HepG2 (cell line): ENCODE measurements around the gene SLC16A13. TPM values are rescaled to one million over a fixed set of nuclear protein-coding genes. Genes with fewer than 3 reads are reported as not detected.
"Not testable (repeated sequence)": the region's sequence is repeated elsewhere in the genome, so short reads cannot be mapped to it uniquely, and the experiment has no call there.

ENCODE experiments used
- ARNTL ChIP-seq: sonication (generic); formaldehyde crosslinking; IDR thresholded peaks from 2 replicates; pipeline ENCODE4 v1.4.0; 2020; ENCODE audit warnings: mild to moderate bottlenecking, missing genetic modification reagents
- IRF2 ChIP-seq: IDR thresholded peaks from 2 replicates; pipeline ENCODE4 v1.6.1; 2018; ENCODE audit warnings: missing genetic modification reagents, missing compliant biosample characterization
- MED1 ChIP-seq: sonication (generic); formaldehyde crosslinking; IDR thresholded peaks from 2 replicates; pipeline ENCODE4 v1.4.0; 2020; ENCODE audit warnings: missing genetic modification reagents
- MIER2 ChIP-seq: IDR thresholded peaks from 2 replicates; pipeline ENCODE4 v1.6.1; 2016; ENCODE audit warnings: missing biosample characterization, missing genetic modification reagents
- PHF21A ChIP-seq: sonication (generic); formaldehyde crosslinking; IDR thresholded peaks from 2 replicates; pipeline ENCODE4 v1.5.0; 2020; ENCODE audit warnings: mild to moderate bottlenecking, missing genetic modification reagents
- POLR2G ChIP-seq: fragments of 200-400 bp; formaldehyde crosslinking; IDR thresholded peaks from 2 replicates; pipeline ENCODE4 v1.6.1; 2018; ENCODE audit warnings: mild to moderate bottlenecking, low read depth, low read length, moderate library complexity
- RARA ChIP-seq: IDR thresholded peaks from 2 replicates; pipeline ENCODE4 v1.6.1; 2016; ENCODE audit warnings: missing genetic modification reagents, missing compliant biosample characterization
- SOX6 ChIP-seq, 2 experiments: fragments of 450-650 bp in 1 of 2; sonication (generic) in 1 of 2; formaldehyde crosslinking in 1 of 2; IDR thresholded peaks; 2 replicates each; pipeline versions ENCODE4 v1.4.0 to v1.6.1; 2017 to 2020; ENCODE audit warnings: antibody characterized with exemption in 1 of 2, mild to moderate bottlenecking in 1 of 2, missing genetic modification reagents in 1 of 2
- ZBTB3 ChIP-seq: sonication (generic); formaldehyde crosslinking; IDR thresholded peaks from 2 replicates; pipeline ENCODE4 v1.4.0; 2020; ENCODE audit warnings: low read depth, mild to moderate bottlenecking, moderate library complexity, missing genetic modification reagents, borderline replicate concordance
- ZMYM4 ChIP-seq: sonication (generic); formaldehyde crosslinking; IDR thresholded peaks from 2 replicates; pipeline ENCODE4 v1.8.1; 2023; ENCODE audit warnings: mild to moderate bottlenecking, missing genetic modification reagents
- polyA plus RNA-seq, 8 experiments: library from polyadenylated mRNA; depleted of rRNA in 3 of 8; stranded (reverse) in 7 of 8; unstranded in 1 of 8; fragments of >200 nt; fragmentation: Illumina TruSeq in 4 of 8; extraction: Trizol in 4 of 8; gene quantifications; 2 replicates each; pipeline versions ENCODE4 v1.2.1 to v1.2.3, GENCODE V29; 2011 to 2016; ENCODE audit warnings: low read depth in 4 of 8, missing spikeins in 1 of 8, mixed read lengths in 1 of 8; ENCODE audit not compliant: insufficient read depth in 1 of 8
- total RNA-seq, 5 experiments: library from RNA; depleted of rRNA; stranded (reverse); fragments of >200 nt; fragmentation: Illumina TruSeq; extraction: Trizol; gene quantifications; 2 replicates each; pipeline ENCODE4 v1.2.3, GENCODE V29; 2016; ENCODE audit warnings: low read depth in 1 of 5
- TF ChIP-seq, protein P1 (sequence below): sonication (generic); formaldehyde crosslinking; IDR thresholded peaks from 2 replicates; pipeline ENCODE4 v1.4.0; 2020; ENCODE audit warnings: missing genetic modification reagents, borderline replicate concordance
- TF ChIP-seq, protein P2 (sequence below): IDR thresholded peaks from 2 replicates; pipeline ENCODE4 v1.6.1; 2016; ENCODE audit warnings: mild to moderate bottlenecking
- TF ChIP-seq, protein P3 (sequence below): sonication (generic); formaldehyde crosslinking; IDR thresholded peaks from 2 replicates; pipeline ENCODE4 v1.4.0; 2020; ENCODE audit warnings: missing genetic modification reagents
- TF ChIP-seq, protein P4 (sequence below): sonication (generic); formaldehyde crosslinking; conservative IDR thresholded peaks from 2 replicates; pipeline ENCODE4 v1.4.0; 2020; ENCODE audit warnings: mild to moderate bottlenecking, missing genetic modification reagents, moderate library complexity
- TF ChIP-seq, protein P5 (sequence below): sonication (generic); formaldehyde crosslinking; IDR thresholded peaks from 2 replicates; pipeline ENCODE4 v1.5.0; 2020; ENCODE audit warnings: mild to moderate bottlenecking, missing genetic modification reagents, moderate library complexity

SLC16A13 gene
- total and polyA plus RNA-seq, 2 of the 13 experiments (the other 11 are each of a cell fraction or from before 2014, with no cell fraction given) = 2.2 to 3.0 TPM

DNA sequence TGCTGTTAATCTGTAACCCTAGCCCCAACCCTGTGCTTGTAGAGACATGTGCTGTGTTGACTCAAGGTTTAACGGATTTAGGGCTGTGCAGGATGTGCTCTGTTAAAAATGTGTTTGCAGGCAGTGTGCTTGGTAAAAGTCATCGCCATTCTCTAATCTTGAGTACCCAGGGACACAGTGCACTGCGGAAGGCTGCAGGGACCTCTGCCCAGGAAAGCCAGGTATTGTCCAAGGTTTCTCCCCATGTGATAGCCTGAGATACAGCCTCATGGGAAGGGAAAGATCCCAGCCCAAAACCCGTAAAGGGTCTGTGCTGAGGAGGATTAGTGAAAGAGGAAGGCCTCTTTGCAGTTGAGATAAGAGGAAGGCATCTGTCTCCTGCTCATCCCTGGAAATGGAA lies 52.6 kb downstream of the SLC16A13 start (continued):
- TF ChIP-seq ARNTL (CRISPR knock-in tag) (peak; percentile 60; the same call in 1 of the 2 replicates), IRF2 (peak; percentile 53; the same call in 1 of the 2 replicates), POLR2G (peak; percentile 47; the same call in 1 of the 2 replicates), ZBTB3 (0 out of 2 replicates have a peak, but pooled peaks have one; percentile 33), ZMYM4 (CRISPR knock-in tag) (peak; percentile 64), RARA (peak; percentile 54), PHF21A (CRISPR knock-in tag) (peak; percentile 78; the same call in 1 of the 2 replicates), SOX6 (CRISPR knock-in tag; IDR thresholded peaks at IDR 0.05) (peak; percentile 61; the same call in 1 of the 2 replicates), MIER2 (CRISPR knock-in tag) (peak; percentile 76; the same call in 1 of the 2 replicates), MED1 (peak; percentile 74)
- TF ChIP-seq, protein P1, sequence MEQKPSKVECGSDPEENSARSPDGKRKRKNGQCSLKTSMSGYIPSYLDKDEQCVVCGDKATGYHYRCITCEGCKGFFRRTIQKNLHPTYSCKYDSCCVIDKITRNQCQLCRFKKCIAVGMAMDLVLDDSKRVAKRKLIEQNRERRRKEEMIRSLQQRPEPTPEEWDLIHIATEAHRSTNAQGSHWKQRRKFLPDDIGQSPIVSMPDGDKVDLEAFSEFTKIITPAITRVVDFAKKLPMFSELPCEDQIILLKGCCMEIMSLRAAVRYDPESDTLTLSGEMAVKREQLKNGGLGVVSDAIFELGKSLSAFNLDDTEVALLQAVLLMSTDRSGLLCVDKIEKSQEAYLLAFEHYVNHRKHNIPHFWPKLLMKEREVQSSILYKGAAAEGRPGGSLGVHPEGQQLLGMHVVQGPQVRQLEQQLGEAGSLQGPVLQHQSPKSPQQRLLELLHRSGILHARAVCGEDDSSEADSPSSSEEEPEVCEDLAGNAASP (CRISPR knock-in tag) = peak; percentile 24; the same call in 1 of the 2 replicates
- TF ChIP-seq, protein P2, sequence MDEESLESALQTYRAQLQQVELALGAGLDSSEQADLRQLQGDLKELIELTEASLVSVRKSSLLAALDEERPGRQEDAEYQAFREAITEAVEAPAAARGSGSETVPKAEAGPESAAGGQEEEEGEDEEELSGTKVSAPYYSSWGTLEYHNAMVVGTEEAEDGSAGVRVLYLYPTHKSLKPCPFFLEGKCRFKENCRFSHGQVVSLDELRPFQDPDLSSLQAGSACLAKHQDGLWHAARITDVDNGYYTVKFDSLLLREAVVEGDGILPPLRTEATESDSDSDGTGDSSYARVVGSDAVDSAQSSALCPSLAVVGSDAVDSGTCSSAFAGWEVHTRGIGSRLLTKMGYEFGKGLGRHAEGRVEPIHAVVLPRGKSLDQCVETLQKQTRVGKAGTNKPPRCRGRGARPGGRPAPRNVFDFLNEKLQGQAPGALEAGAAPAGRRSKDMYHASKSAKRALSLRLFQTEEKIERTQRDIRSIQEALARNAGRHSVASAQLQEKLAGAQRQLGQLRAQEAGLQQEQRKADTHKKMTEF (CRISPR knock-in tag) = 0 out of 2 replicates have a peak, but pooled peaks have one; percentile 55
- TF ChIP-seq, protein P3, sequence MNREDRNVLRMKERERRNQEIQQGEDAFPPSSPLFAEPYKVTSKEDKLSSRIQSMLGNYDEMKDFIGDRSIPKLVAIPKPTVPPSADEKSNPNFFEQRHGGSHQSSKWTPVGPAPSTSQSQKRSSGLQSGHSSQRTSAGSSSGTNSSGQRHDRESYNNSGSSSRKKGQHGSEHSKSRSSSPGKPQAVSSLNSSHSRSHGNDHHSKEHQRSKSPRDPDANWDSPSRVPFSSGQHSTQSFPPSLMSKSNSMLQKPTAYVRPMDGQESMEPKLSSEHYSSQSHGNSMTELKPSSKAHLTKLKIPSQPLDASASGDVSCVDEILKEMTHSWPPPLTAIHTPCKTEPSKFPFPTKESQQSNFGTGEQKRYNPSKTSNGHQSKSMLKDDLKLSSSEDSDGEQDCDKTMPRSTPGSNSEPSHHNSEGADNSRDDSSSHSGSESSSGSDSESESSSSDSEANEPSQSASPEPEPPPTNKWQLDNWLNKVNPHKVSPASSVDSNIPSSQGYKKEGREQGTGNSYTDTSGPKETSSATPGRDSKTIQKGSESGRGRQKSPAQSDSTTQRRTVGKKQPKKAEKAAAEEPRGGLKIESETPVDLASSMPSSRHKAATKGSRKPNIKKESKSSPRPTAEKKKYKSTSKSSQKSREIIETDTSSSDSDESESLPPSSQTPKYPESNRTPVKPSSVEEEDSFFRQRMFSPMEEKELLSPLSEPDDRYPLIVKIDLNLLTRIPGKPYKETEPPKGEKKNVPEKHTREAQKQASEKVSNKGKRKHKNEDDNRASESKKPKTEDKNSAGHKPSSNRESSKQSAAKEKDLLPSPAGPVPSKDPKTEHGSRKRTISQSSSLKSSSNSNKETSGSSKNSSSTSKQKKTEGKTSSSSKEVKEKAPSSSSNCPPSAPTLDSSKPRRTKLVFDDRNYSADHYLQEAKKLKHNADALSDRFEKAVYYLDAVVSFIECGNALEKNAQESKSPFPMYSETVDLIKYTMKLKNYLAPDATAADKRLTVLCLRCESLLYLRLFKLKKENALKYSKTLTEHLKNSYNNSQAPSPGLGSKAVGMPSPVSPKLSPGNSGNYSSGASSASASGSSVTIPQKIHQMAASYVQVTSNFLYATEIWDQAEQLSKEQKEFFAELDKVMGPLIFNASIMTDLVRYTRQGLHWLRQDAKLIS = peak; percentile 58; the same call in 1 of the 2 replicates
- not testable (repeated sequence) for TF ChIP-seq SOX6 (IDR thresholded peaks at IDR 0.05)
- TF ChIP-seq, protein P4, sequence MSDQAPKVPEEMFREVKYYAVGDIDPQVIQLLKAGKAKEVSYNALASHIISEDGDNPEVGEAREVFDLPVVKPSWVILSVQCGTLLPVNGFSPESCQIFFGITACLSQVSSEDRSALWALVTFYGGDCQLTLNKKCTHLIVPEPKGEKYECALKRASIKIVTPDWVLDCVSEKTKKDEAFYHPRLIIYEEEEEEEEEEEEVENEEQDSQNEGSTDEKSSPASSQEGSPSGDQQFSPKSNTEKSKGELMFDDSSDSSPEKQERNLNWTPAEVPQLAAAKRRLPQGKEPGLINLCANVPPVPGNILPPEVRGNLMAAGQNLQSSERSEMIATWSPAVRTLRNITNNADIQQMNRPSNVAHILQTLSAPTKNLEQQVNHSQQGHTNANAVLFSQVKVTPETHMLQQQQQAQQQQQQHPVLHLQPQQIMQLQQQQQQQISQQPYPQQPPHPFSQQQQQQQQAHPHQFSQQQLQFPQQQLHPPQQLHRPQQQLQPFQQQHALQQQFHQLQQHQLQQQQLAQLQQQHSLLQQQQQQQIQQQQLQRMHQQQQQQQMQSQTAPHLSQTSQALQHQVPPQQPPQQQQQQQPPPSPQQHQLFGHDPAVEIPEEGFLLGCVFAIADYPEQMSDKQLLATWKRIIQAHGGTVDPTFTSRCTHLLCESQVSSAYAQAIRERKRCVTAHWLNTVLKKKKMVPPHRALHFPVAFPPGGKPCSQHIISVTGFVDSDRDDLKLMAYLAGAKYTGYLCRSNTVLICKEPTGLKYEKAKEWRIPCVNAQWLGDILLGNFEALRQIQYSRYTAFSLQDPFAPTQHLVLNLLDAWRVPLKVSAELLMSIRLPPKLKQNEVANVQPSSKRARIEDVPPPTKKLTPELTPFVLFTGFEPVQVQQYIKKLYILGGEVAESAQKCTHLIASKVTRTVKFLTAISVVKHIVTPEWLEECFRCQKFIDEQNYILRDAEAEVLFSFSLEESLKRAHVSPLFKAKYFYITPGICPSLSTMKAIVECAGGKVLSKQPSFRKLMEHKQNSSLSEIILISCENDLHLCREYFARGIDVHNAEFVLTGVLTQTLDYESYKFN = peak; percentile 84
- TF ChIP-seq, protein P5, sequence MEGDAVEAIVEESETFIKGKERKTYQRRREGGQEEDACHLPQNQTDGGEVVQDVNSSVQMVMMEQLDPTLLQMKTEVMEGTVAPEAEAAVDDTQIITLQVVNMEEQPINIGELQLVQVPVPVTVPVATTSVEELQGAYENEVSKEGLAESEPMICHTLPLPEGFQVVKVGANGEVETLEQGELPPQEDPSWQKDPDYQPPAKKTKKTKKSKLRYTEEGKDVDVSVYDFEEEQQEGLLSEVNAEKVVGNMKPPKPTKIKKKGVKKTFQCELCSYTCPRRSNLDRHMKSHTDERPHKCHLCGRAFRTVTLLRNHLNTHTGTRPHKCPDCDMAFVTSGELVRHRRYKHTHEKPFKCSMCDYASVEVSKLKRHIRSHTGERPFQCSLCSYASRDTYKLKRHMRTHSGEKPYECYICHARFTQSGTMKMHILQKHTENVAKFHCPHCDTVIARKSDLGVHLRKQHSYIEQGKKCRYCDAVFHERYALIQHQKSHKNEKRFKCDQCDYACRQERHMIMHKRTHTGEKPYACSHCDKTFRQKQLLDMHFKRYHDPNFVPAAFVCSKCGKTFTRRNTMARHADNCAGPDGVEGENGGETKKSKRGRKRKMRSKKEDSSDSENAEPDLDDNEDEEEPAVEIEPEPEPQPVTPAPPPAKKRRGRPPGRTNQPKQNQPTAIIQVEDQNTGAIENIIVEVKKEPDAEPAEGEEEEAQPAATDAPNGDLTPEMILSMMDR = 0 out of 2 replicates have a peak, but pooled peaks have one; percentile 10
